NB4 (cell line): Measurements from ENCODE around the gene FOCAD.
A peak's percentile ranks its signal among the peaks of the same experiment; 100 is the strongest.

ENCODE experiments used
- DNase-seq: peaks from one replicate; pipeline ENCODE4 v3.0.0; 2010; ENCODE audit warnings: low read depth
- H3K4me3 ChIP-seq: one replicate; pipeline ENCODE4 v1.5.1; 2011; ENCODE audit warnings: mild to moderate bottlenecking, low read depth, low read length, moderate library complexity
- MYC ChIP-seq: IDR thresholded peaks from 2 replicates; pipeline ENCODE4 v1.6.1; 2011; ENCODE audit warnings: low read depth, low read length
- POLR2A ChIP-seq: IDR thresholded peaks from 2 replicates; pipeline ENCODE4 v1.6.1; 2011; ENCODE audit warnings: mild to moderate bottlenecking; ENCODE audit not compliant: insufficient read length; ENCODE audit errors: extremely low read depth
- TF ChIP-seq, protein P1 (sequence below): IDR thresholded peaks from one replicate; pipeline ENCODE4 v1.5.1; 2012; ENCODE audit warnings: low read depth, low read length
- TF ChIP-seq, protein P2 (sequence below): IDR thresholded peaks from 2 replicates; pipeline ENCODE4 v1.6.1; 2011; ENCODE audit warnings: low read depth, low read length

The FOCAD gene

DNA sequence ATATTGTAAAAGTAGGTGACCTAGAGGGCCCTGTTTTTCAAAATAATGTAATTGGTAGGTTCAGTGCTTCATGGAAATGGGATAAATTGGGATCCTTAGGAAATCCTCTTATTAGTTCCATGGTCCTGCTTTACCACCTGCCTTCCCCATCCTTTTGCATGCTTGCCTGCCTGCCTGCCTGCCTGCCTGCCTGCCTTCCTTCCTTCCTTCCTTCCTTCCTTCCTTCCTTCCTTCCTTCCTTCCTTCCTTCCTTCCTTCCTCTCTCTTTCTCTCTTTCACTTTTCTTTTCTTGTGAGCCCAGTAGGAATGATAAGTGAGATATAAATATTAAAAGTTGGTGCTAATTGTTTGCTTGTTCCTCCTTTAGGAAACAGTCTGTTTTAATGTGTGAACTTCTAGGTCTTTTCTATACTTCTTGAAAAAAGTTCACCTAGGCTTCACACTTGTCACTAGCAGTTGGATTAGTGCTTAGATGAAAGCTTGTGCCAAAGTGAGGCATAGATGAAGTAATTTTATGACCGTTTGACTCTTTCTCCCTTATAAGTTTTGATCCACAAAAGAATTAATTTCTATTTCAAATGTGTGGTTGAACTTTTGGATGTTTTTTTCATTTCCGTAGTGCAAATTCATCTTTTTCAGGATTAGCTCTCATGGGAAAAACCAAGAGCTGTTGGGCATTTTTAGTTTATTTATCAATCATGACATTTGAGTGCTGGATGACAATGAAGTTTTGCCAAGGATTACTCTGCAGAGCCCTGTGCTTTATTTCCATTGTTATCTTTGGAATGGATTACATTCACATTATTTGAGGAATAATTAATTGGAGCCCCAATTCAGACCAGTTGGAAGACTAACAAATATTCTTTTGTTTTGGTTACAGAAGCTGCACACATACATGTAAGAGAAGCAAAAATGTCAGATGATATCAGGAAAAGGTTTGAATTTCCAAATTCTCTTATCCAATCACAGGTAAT lies 30.7 kb downstream of the FOCAD start:
- TF ChIP-seq, protein P1, sequence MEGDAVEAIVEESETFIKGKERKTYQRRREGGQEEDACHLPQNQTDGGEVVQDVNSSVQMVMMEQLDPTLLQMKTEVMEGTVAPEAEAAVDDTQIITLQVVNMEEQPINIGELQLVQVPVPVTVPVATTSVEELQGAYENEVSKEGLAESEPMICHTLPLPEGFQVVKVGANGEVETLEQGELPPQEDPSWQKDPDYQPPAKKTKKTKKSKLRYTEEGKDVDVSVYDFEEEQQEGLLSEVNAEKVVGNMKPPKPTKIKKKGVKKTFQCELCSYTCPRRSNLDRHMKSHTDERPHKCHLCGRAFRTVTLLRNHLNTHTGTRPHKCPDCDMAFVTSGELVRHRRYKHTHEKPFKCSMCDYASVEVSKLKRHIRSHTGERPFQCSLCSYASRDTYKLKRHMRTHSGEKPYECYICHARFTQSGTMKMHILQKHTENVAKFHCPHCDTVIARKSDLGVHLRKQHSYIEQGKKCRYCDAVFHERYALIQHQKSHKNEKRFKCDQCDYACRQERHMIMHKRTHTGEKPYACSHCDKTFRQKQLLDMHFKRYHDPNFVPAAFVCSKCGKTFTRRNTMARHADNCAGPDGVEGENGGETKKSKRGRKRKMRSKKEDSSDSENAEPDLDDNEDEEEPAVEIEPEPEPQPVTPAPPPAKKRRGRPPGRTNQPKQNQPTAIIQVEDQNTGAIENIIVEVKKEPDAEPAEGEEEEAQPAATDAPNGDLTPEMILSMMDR: no peak
- TF ChIP-seq MYC (no peak), POLR2A (no peak)
- TF ChIP-seq, protein P2, sequence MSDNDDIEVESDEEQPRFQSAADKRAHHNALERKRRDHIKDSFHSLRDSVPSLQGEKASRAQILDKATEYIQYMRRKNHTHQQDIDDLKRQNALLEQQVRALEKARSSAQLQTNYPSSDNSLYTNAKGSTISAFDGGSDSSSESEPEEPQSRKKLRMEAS: no peak
- DNase-seq: no peak
- no peak overlapping the region for H3K4me3 ChIP-seq

DNA sequence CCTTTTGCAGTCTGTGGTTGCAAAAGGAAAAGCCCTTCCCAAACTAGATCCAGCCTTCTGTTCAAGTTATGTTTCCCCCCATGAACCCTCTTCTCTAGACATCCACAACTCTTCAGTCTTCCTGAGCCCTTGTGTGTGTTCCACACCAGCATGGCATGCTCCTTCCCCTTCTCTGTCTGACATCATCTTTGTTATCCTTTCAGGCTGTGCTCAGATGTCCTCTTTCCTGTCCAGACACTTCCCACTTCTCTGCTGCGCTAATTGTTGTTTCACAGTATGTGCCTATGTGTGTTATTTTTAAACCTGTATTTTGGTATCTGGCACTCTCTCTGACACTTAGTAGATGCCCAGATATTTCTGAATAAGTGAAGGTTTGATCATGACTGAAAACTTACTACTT lies 38.2 kb downstream of the FOCAD start:
- no peak overlapping the region for H3K4me3 ChIP-seq
- peak; percentile 32 for DNase-seq
- TF ChIP-seq MYC: no peak
- TF ChIP-seq, protein P2: no peak
- TF ChIP-seq, protein P1: no peak
- TF ChIP-seq POLR2A: no peak

GRCh38 chr9:20725675-20726074 lies 41.6 kb downstream of the FOCAD start:
- DNase-seq: no peak
- no peak overlapping the region for H3K4me3 ChIP-seq
- TF ChIP-seq POLR2A: no peak
- TF ChIP-seq, protein P1: no peak
- TF ChIP-seq, protein P2: no peak

- DNase-seq: no peak
- no peak overlapping the region for H3K4me3 ChIP-seq
- TF ChIP-seq, protein P1: no peak
- no peak for TF ChIP-seq POLR2A
- TF ChIP-seq, protein P2: no peak
- no peak for TF ChIP-seq MYC
These were observed 42.1 kb downstream of the FOCAD start for GRCh38 chr9:20726144-20726543.

- TF ChIP-seq, protein P1: no peak
- TF ChIP-seq, protein P2: no peak
- TF ChIP-seq POLR2A: no peak
- TF ChIP-seq MYC: no peak
- DNase-seq: no peak
- H3K4me3 ChIP-seq: no peak overlapping the region
These were observed 44.6 kb downstream of the FOCAD start for GRCh38 chr9:20728493-20729220.
